T-helper 17 cell (primary cell): ENCODE measurements around the gene ZNG1F. TPM values are rescaled to one million over a fixed set of nuclear protein-coding genes. Genes with fewer than 3 reads are reported as not detected.
"Not testable (repeated sequence)": the region's sequence is repeated elsewhere in the genome, so short reads cannot be mapped to it uniquely, and the experiment has no call there.

ENCODE experiments used
- ATAC-seq: fragments of 150-1000 bp; cut with Tn5 transposase; 2 replicates; pipeline ENCODE4 v1.10.0; 2021; ENCODE audit warnings: mild to moderate bottlenecking, moderate library complexity
- DNase-seq, 3 donors: peaks; one replicate each; pipeline versions ENCODE4 v3.0.0 to v3.0.0-alpha.2; 2020 to 2021
- H3K9me3 ChIP-seq: one replicate; pipeline ENCODE4 v1.7.0; 2013; ENCODE audit warnings: low read length, mild to moderate bottlenecking; ENCODE audit not compliant: control insufficient read depth, poor library complexity, severe bottlenecking
- H3K27ac Mint-ChIP-seq: one replicate; pipeline ENCODE4 v1.8.0; 2022; ENCODE audit warnings: mild to moderate bottlenecking, moderate library complexity, mixed read lengths
- H3K27me3 Mint-ChIP-seq: one replicate; pipeline ENCODE4 v1.8.0; 2022; ENCODE audit warnings: mixed read lengths
- H3K36me3 Mint-ChIP-seq: one replicate; pipeline ENCODE4 v1.8.0; 2022; ENCODE audit warnings: low read depth, mixed read lengths
- H3K4me1 Mint-ChIP-seq: one replicate; pipeline ENCODE4 v1.8.0; 2022; ENCODE audit warnings: mild to moderate bottlenecking, mixed read lengths
- H3K4me3 Mint-ChIP-seq: one replicate; pipeline ENCODE4 v1.8.0; 2022; ENCODE audit warnings: mild to moderate bottlenecking, moderate library complexity, mixed read lengths
- total RNA-seq, 4 donors: library from RNA in 2 of 4; stranded (reverse) in 2 of 4; gene quantifications; one replicate each; pipeline ENCODE4 v1.2.3 and lab custom pipeline; 2022 to 2026

ZNG1F gene
- total RNA-seq, 2 donors from 2014 or later = 7.3 to 14.4 TPM

DNA sequence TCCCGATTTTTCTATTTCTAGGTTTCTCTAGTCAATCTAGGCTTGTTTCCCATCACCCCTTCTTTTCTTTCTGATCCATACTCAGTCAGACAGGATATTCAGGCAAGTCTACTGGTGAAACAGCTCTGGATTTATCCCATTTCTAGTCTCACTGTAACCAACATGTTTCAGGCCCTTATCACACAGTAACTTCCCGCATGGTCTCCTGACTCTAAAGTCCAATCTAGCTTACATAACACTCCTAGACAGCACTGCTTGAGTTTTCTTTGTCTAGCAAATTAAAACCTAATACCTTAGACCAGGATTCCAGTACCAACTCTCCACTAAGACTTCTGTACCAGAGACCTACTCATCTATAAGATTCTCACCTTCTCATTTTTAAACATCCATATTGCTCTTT, 47.2 kb downstream of the ZNG1F start:
- H3K4me3 Mint-ChIP-seq, H3K27me3 Mint-ChIP-seq, H3K9me3 ChIP-seq, ATAC-seq, H3K27ac Mint-ChIP-seq, DNase-seq, H3K36me3 Mint-ChIP-seq, H3K4me1 Mint-ChIP-seq: not testable (repeated sequence)

DNA sequence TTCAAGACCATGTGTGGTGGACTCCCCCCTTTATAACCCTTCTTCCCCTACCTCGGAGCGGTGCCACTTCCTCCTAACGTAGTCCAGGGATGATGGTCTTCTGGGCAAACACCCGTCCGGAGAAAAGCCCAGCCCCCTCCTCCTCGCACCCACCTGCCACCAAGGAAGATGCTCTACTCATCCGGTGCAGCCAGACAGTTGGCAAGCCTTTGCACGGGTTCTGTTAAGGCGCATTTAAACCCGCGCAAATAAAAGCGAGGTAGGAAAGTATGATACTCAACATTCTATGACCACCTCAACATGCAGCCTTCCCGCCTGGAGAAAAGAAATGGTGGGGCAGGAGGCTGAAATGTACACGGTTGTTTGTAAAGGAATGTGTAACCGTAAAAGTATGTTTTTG, 60.5 kb downstream of the ZNG1F start, which contains the start of gene FOXD4L6:
FOXD4L6 (minus strand) TSS at position 101 of the 400 bp plus-strand sequence. CDS start 298 bp downstream, outside the sequence.
- not testable (repeated sequence) for DNase-seq, H3K27me3 Mint-ChIP-seq, H3K36me3 Mint-ChIP-seq, ATAC-seq, H3K4me1 Mint-ChIP-seq, H3K27ac Mint-ChIP-seq, H3K9me3 ChIP-seq, H3K4me3 Mint-ChIP-seq

DNA sequence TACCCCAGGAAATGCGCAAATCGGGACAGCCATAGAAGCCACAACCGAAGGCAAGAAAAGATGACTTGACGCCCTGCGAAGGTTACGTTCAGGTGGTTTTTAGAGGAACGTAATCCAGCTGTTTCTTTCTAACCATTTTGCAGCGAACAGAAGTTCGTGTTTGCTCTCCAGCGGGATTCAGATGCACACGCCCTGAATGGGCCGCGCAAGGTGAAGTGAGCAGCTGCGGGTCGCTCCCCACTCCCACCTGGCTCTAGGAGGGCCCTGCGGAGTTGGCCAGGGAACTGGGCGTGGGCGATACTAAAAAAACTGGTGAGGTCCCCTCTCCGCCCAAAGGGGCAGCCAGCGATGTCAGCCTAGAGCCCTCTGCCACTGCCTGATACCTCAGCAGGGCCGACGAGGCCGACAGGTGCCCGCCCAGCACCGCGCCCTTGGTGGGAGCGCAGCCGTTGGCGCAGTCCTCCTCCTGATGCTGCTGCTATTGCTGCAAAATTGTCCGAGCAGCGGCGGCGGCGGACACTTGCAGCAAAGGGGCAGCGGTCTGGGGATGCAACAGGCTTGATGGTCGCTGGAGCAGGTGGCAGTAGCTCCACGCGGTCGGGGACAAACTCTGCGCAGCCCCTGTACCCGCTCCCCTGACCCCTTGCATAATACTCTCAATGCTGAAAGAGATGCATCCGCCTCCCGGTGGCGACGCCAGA, 62.2 kb downstream of the ZNG1F start:
- H3K27ac Mint-ChIP-seq, H3K27me3 Mint-ChIP-seq, DNase-seq, H3K4me3 Mint-ChIP-seq, H3K36me3 Mint-ChIP-seq, ATAC-seq, H3K9me3 ChIP-seq, H3K4me1 Mint-ChIP-seq: not testable (repeated sequence)

DNA sequence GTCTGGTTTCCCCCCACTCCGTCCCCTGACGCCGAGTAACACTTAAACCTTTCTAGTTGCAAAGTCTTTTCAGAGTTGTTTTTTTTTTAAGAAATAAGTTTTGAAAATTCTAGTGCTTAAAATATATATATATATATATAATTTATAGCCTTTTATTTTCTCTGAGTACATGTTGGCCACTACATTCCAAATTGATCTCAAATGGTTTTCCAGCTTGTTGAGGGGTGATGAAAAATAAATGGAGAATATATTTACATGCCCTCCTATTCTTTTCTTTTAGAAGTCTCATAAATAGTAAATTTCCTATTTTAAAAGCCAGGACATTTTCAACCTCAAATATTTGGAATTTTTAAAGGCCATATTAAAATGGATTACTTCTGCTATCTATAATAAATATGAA, 63.2 kb downstream of the ZNG1F start:
- H3K4me3 Mint-ChIP-seq, H3K27me3 Mint-ChIP-seq, DNase-seq, H3K36me3 Mint-ChIP-seq, H3K9me3 ChIP-seq, H3K27ac Mint-ChIP-seq, H3K4me1 Mint-ChIP-seq, ATAC-seq: not testable (repeated sequence)

DNA sequence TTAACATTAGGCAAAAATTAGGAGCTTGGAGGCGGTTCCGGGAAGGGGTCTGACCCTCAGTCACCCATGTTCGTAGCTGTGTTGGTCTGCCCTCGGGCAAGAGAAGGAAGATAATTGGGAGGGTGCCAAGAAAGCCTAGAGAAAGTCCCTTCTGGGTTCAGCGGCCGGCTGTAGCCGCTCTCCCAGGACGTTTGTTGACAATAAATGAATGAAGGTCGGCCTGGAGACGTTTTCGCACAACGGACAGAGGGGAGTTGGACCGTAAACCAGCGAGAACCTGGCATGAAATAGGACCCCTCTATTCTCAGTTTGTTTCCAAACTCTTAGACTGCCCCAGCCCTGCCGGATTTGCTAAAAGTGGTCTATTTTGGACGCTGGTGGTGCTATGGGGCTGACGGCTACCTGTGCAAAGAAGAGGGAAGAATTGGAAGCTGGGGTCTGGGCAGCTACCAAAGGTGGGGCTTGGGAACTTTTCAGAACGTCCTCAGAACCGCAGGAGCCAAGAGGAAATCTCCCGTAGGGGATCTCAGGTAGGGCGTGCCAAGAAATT, 63.9 kb downstream of the ZNG1F start:
- H3K4me3 Mint-ChIP-seq, H3K4me1 Mint-ChIP-seq, H3K27ac Mint-ChIP-seq, H3K9me3 ChIP-seq, ATAC-seq, H3K27me3 Mint-ChIP-seq, DNase-seq, H3K36me3 Mint-ChIP-seq: not testable (repeated sequence)

DNA sequence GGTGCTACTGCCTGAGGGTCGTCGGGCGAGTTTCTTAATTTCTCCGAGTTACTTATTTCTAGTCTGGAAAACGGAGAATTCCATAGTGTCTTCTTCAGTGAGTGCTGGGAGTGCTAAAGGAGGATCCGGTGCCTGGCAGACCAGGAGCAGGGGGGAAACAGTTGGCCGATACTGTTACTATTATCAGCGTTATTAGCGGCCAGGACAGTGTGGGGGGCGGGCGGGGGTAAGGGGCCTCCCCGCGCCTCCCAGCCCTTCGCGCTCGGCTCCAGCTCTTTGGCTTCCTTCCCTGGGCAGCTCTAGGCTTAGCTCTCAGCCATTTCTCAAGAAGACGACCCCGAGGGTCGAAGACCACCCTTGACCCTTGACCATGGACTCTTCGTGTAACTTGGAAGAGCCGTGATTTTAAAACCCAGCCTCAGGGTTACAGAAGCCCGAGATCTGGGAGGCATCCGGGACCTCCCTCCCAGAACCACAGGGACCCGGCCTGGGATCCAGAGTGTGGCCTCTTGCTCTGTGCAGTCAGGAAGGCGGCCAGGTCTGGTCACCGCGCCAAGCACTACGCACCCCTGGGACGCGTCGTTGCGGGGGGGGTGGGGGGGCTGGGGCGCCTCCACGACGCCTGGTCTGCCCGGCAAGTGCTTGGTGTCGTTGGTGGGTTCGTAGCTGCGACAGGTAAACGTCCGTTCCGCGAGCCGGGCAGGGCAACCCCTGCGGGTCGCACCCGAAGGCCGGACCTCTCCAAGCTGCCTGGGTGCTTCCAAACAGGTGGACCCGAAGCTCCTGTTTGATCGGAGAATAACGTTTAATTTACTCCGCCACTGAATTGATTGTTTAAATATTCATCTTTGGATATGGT, 64.6 kb downstream of the ZNG1F start:
- H3K9me3 ChIP-seq, H3K4me1 Mint-ChIP-seq, H3K27me3 Mint-ChIP-seq, DNase-seq, H3K36me3 Mint-ChIP-seq, H3K27ac Mint-ChIP-seq, H3K4me3 Mint-ChIP-seq, ATAC-seq: not testable (repeated sequence)

DNA sequence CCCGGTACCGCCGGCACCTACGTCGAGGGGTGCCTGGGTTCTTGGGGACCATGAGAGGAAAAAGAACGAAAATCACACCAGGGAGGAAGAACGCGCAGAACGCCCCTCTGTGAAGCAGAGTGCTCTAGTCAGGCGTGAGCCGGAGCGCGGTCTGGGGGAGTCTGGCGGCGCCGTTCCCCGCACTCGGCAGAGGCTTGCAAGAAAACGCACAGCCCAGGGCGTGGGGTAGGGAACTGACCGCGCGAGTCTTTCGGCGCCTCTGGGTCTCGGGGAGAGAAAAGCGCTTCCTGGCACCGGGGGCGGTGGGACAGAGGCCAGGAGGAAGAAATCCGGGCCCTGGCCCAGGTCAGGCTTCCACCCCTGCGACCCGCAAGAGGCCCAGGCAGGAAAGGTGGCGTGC, 65.3 kb downstream of the ZNG1F start:
- H3K9me3 ChIP-seq, ATAC-seq, H3K27me3 Mint-ChIP-seq, H3K27ac Mint-ChIP-seq, H3K36me3 Mint-ChIP-seq, DNase-seq, H3K4me1 Mint-ChIP-seq, H3K4me3 Mint-ChIP-seq: not testable (repeated sequence)

DNA sequence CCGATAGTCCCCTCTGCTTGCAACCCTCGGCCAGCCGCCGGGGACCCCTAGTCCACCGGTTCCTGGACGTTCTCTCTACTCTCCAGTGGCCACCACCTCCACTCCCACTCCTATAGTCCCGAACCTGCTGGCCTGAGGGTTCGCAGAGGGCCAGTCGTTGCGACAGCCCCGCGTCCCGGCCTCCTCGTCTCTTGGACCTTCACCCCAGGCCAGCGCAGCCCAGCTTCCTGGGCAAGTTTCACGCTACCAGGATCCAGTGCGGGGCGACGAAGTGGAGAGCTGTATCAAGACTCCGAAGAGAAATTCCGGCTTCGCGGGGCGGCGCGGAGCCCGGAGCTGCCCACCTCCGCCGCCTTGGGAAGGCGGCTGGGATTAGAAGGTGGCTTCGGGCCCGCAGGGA, 65.7 kb downstream of the ZNG1F start:
- H3K4me1 Mint-ChIP-seq, ATAC-seq, H3K4me3 Mint-ChIP-seq, H3K27me3 Mint-ChIP-seq, H3K27ac Mint-ChIP-seq, H3K9me3 ChIP-seq, DNase-seq, H3K36me3 Mint-ChIP-seq: not testable (repeated sequence)

DNA sequence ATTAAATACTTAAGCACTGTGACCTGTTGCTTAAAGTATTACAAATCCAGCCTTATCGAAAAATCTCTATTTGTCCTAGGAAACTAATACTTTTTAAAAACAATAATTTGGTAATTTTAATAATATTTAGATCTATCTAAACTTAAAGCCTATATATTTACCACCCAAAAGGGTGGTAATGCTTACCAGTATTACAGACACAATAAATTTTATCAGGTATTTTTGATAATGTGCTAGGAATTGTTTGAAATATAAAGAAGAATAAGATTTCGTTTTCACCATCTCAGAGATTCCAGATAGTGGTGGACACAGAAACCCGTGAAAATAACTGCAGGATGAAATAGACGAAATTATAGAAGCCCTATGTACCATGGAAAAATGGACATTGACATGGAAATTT, 68.4 kb downstream of the ZNG1F start:
- not testable (repeated sequence) for DNase-seq, H3K4me3 Mint-ChIP-seq, ATAC-seq, H3K36me3 Mint-ChIP-seq, H3K4me1 Mint-ChIP-seq, H3K27ac Mint-ChIP-seq, H3K27me3 Mint-ChIP-seq, H3K9me3 ChIP-seq

DNA sequence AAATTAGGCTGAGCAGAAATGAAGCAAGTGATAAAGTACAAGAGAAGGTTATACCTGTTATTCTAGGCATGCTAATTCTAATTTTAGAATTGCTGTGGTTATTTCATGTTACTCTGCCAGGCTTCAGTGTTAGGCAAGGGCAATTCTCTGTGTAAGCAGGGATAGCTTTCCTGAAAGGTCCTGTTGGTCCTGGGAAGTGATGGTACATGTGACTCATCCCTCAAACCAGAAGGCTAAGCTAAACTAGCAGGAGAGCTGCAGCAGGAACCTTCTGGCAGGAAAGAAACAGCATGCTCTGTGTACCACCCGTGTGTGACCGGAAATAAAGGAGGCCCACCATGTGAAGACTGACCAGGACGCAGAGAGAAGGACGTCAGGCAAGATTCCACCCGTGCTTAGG, 69.4 kb downstream of the ZNG1F start:
- DNase-seq, H3K4me3 Mint-ChIP-seq, H3K4me1 Mint-ChIP-seq, H3K27ac Mint-ChIP-seq, ATAC-seq, H3K9me3 ChIP-seq, H3K36me3 Mint-ChIP-seq, H3K27me3 Mint-ChIP-seq: not testable (repeated sequence)

DNA sequence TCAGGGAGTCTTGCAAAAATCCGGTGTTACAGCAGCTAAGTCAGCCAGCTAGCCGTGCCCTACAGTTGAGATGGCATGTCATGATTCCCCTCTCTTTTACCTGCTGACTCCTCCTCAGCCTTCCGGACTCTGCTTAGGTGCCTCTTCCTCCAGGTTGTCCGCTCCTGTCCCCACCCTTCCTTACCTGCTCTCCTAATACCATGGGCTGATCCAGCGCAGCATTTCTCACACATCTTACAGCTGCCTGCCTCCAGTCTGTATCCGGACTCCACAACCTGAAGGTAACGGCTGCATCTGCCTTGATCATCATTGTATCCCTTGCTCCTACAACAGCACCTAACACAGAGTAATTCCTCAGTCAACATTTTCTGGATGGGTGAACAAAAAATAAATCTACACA, 69.8 kb downstream of the ZNG1F start:
- not testable (repeated sequence) for ATAC-seq, DNase-seq, H3K4me1 Mint-ChIP-seq, H3K27me3 Mint-ChIP-seq, H3K27ac Mint-ChIP-seq, H3K9me3 ChIP-seq, H3K36me3 Mint-ChIP-seq, H3K4me3 Mint-ChIP-seq

DNA sequence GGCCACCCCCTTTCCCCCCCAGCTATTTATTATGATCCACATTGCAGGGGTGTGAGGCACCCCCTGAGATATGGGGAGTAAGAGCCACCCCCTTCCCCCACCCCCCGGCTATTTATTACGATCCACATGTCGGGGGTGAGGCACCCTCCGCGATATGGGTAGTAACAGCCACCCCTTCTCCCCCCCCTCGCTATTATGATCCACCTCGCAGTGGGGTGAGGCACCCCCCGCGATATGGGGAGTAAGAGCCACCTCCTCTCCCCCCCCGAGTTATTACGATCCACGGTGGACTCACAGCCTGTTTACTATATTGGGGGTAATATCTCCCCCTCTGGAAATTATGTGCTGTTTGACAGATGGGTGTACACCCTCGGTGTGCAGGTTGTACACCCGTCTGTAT, 75.8 kb downstream of the ZNG1F start:
- H3K27ac Mint-ChIP-seq, H3K27me3 Mint-ChIP-seq, H3K9me3 ChIP-seq, H3K4me1 Mint-ChIP-seq, H3K36me3 Mint-ChIP-seq, ATAC-seq, H3K4me3 Mint-ChIP-seq, DNase-seq: not testable (repeated sequence)

DNA sequence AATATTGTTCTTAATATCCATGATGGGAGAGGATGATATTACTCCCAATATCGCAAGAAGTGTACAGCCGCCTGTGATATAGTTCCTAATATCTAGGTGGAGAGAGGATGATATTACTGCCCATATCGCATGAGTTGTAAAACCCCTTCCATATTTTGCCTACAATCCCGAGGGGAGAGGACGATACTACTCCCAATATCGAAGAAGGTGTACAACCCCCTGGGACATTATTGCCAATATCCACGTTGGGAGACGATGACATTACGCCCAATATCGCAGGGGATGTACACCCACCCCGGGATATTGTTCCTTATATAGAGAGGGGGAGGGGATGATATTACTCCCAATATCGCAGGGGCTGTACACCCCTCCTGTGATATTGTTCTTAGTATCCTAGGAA, 77.7 kb downstream of the ZNG1F start:
- H3K4me1 Mint-ChIP-seq, ATAC-seq, H3K4me3 Mint-ChIP-seq, H3K36me3 Mint-ChIP-seq, H3K27me3 Mint-ChIP-seq, H3K9me3 ChIP-seq, H3K27ac Mint-ChIP-seq, DNase-seq: not testable (repeated sequence)
